Lung (tissue), 12 donors: Measurements from ENCODE around the gene MAML3. TPM values are rescaled to one million over a fixed set of nuclear protein-coding genes. Genes with fewer than 3 reads are reported as not detected.

ENCODE experiments used
- ATAC-seq: fragments of 200-7000 bp; cut with Tn5 transposase; one replicate; pipeline ENCODE4 v1.9.1; 2020; ENCODE audit warnings: moderate number of reproducible peaks; ENCODE audit not compliant: insufficient read depth, low FRiP score
- DNase-seq, 3 donors: peaks; one replicate each; pipeline ENCODE4 v3.0.0-alpha.2; 2013 to 2017
- H3K27ac ChIP-seq, 2 donors: one replicate each; pipeline ENCODE4 v1.5.1; 2013; ENCODE audit warnings: mild to moderate bottlenecking in 2 of 2, moderate library complexity in 2 of 2, control low read depth in 1 of 2, inconsistent platforms in 1 of 2, low read depth in 1 of 2, low read length in 1 of 2
- H3K27me3 ChIP-seq, 3 donors: one replicate each; pipeline ENCODE4 v1.5.1; 2013; ENCODE audit warnings: low read length in 2 of 3; ENCODE audit not compliant: control insufficient read depth in 3 of 3, insufficient read depth in 3 of 3
- H3K36me3 ChIP-seq, 4 donors: one replicate each; pipeline ENCODE4 v1.5.1; 2013; ENCODE audit warnings: low read length in 4 of 4, mild to moderate bottlenecking in 1 of 4, moderate library complexity in 1 of 4; ENCODE audit not compliant: control insufficient read depth in 4 of 4, insufficient read depth in 4 of 4
- H3K4me1 ChIP-seq, 5 donors: one replicate each; pipeline ENCODE4 v1.5.1; 2013; ENCODE audit warnings: low read length in 5 of 5, mild to moderate bottlenecking in 2 of 5, moderate library complexity in 1 of 5; ENCODE audit not compliant: control insufficient read depth in 5 of 5, insufficient read depth in 5 of 5
- H3K4me3 ChIP-seq: one replicate; pipeline ENCODE4 v1.5.1; 2013; ENCODE audit warnings: mild to moderate bottlenecking, control low read depth, moderate library complexity
- H3K9ac ChIP-seq, 2 donors: one replicate each; pipeline ENCODE4 v1.5.1; 2013; ENCODE audit warnings: low read length in 2 of 2, control low read depth in 1 of 2; ENCODE audit not compliant: insufficient read depth in 1 of 2
- H3K9me3 ChIP-seq, 4 donors: one replicate each; pipeline ENCODE4 v1.5.1; 2013; ENCODE audit warnings: low read length in 3 of 4, mild to moderate bottlenecking in 1 of 4, moderate library complexity in 1 of 4; ENCODE audit not compliant: control insufficient read depth in 4 of 4, insufficient read depth in 3 of 4
- WGBS, 2 donors: extraction: QIAGEN DNeasy Blood & Tissue Kit; methylation state at CpG; one replicate each; pipeline ENCODE4 v1.1.7; 2013; 5-methylcytosine and 5-hydroxymethylcytosine counted together
- polyA plus RNA-seq, 2 donors: library from polyadenylated mRNA; stranded (reverse); fragments of 200-250 nt; gene quantifications; one replicate each; pipeline ENCODE4 v1.2.1, GENCODE V29; 2013
- total RNA-seq, 2 donors: library from RNA; depleted of rRNA in 1 of 2; stranded (reverse); fragments of >200 nt in 1 of 2; gene quantifications; one replicate each; pipeline ENCODE4 v1.2.1, GENCODE V29; 2014 to 2021
- TF ChIP-seq, protein P1 (sequence below): IDR thresholded peaks from 2 replicates; pipeline ENCODE4 v1.5.1; 2012; ENCODE audit warnings: mild to moderate bottlenecking; ENCODE audit errors: control extremely low read depth, extremely low read depth
- donor health status: control.
- donor health status: control.
- donor health status: Bipolar disorder and iron deficiency.
- donor health status: healthy.
- donor health status: DM: yes; HTN: yes; CAD: no.

Gene MAML3
- total and polyA plus RNA-seq, 4 donors, result 3.0 to 16.4 (median 8.5) TPM

DNA sequence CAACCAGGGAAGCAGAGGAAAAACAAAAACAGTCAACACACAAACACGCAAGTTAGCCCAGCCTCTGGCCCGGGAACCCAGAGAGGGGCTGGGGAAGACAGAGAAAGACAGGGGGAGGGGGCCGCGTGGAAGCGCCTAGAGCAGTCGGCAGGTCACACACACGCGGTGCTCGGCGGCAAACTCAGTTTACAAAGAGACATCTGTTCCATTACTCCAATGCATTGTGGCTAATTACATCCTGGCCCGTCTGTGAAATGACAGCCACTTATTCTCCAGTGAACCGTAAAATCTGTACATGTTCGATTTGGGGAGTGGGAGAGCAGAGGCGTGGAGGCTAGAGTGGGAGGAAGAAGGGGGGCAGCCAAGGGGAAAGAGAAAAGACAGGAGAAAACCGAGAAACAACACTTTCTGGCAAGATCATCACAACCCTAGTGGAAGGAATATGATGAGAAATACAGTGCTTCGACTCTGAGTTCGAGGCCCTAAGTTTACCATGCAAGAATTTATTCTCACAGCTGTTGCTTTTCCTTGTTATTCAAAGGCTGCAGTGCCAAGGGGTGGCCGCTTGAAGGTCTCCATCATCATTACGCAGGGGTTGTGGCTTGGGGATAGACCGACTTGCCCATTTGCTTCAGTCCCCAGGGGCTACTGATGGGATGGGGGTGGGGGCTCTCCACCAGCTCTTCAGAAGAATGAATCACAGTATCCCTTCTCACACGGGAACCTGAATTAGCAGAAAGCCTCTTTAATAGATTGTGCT is 320.7 kb downstream of the MAML3 start:
- Histone ChIP-seq H3K9me3 (no peaks in the 10 kb centered on the region), H3K9ac (no peak overlapping the region), H3K4me3 (no peak overlapping the region), H3K36me3 (no peaks in the 10 kb centered on the region), H3K27me3 (no peaks in the 10 kb centered on the region), H3K27ac (no peak overlapping the region), H3K4me1 (peaks cover 0 to 36% (median 10%) of the 10 kb centered on the region in 5 donors)
- 90 to 93% methylated on average over 21 of the region's 21 CpGs for WGBS, 2 donors
- TF ChIP-seq, protein P1, sequence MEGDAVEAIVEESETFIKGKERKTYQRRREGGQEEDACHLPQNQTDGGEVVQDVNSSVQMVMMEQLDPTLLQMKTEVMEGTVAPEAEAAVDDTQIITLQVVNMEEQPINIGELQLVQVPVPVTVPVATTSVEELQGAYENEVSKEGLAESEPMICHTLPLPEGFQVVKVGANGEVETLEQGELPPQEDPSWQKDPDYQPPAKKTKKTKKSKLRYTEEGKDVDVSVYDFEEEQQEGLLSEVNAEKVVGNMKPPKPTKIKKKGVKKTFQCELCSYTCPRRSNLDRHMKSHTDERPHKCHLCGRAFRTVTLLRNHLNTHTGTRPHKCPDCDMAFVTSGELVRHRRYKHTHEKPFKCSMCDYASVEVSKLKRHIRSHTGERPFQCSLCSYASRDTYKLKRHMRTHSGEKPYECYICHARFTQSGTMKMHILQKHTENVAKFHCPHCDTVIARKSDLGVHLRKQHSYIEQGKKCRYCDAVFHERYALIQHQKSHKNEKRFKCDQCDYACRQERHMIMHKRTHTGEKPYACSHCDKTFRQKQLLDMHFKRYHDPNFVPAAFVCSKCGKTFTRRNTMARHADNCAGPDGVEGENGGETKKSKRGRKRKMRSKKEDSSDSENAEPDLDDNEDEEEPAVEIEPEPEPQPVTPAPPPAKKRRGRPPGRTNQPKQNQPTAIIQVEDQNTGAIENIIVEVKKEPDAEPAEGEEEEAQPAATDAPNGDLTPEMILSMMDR, result no peak
- ATAC-seq (no peak), DNase-seq (peak in 1 of 3 donors; percentile 33)

DNA sequence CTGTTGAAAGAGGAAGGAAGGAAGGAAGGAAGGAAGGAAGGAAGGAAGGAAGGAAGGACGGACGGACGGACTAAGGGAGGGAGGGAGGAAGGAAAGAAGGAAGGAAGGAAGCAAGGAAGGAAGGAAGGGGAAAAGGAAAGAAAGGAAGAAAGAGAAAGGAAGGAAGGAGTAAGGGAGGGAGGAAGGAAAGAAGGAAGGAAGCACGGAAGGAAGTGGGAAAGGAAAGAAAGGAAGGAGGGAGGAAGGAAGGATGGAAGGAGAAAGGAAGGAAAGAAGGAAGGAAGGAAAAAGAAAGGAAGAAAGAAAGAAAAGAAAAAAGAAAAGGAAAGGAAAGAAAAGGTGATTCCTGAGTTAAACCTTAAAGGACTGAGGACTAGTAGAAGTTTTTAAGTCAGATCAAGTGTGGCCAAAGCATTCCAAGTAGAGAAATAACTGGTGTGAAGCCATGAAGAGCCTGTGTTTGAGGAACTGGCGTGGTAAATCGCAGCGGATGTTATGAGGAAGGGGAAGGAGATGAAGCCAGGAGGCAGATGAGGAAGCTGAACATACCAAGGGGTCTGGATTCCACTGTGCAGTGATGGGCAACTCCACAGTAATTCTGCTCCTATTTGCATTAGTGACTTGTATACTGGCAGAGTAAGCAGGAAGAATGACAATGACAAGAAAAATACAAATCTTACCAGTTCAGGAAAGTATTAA is 324.9 kb downstream of the MAML3 start:
- H3K9ac ChIP-seq, result no peak overlapping the region
- H3K9me3 ChIP-seq, result no peaks in the 10 kb centered on the region
- H3K4me1 ChIP-seq, result peaks cover 0 to 22% (median 5%) of the 10 kb centered on the region in 5 donors
- no peak for ATAC-seq
- DNase-seq, result no peak
- no peaks in the 10 kb centered on the region for H3K36me3 ChIP-seq
- H3K27ac ChIP-seq, result no peak overlapping the region
- H3K27me3 ChIP-seq, result no peaks in the 10 kb centered on the region
- TF ChIP-seq, protein P1, result no peak
- H3K4me3 ChIP-seq, result no peak overlapping the region
- WGBS, 2 donors, result 31 to 57% methylated on average over 7 of the region's 7 CpGs

DNA sequence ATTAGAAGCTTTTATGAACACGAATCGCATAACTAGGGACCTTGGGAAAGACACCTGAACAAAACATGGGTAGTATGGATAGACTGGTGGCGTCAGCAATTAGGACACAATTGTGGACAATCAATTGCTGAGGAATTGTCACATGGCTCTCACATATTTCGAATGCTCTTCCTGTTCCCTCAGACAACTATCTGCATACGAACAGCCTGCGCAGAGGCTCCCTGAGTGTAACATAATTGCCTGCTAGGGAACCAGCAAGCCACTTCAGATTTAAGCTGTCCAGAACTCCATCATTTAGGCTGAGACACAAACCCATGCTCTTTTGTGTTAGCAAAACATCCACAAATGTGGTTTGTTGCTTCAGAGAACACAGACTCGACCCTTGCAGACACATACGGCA is 327.6 kb downstream of the MAML3 start:
- TF ChIP-seq, protein P1, result no peak
- ATAC-seq, result no peak
- 87 to 93% methylated on average over 8 of the region's 8 CpGs for WGBS, 2 donors
- H3K36me3 ChIP-seq, result peaks cover 0 to 1% (median 0%) of the 10 kb centered on the region in 4 donors
- H3K4me3 ChIP-seq, result no peak overlapping the region
- peaks cover 0 to 6% (median 2%) of the 10 kb centered on the region in 5 donors for H3K4me1 ChIP-seq
- H3K27me3 ChIP-seq, result no peaks in the 10 kb centered on the region
- no peak for DNase-seq
- H3K9me3 ChIP-seq, result no peaks in the 10 kb centered on the region
- H3K27ac ChIP-seq, result no peak overlapping the region
- H3K9ac ChIP-seq, result no peak overlapping the region
